HL-60 (cell line): Measurements from ENCODE around the gene LRSAM1.

ENCODE experiments used
- DNase-seq, 2 experiments: peaks; one replicate each; pipeline ENCODE4 v3.0.0-alpha.2; 2010 to 2020; ENCODE audit warnings: low read depth in 1 of 2, low spot score in 1 of 2
- H3K27ac ChIP-seq: fragments of 250-450 bp; sonication (Bioruptor Pico); replicated peaks from 2 replicates; pipeline ENCODE4 v1.5.1; 2020; ENCODE audit warnings: mild to moderate bottlenecking, moderate library complexity
- H3K27me3 ChIP-seq: fragments of 250-450 bp; sonication (Bioruptor Pico); 2 replicates; pipeline ENCODE4 v1.5.1; 2021; ENCODE audit warnings: mild to moderate bottlenecking, moderate library complexity; ENCODE audit not compliant: insufficient read depth, poor library complexity, severe bottlenecking
- H3K4me3 ChIP-seq: replicated peaks from 2 replicates; pipeline ENCODE4 v1.5.1; 2011; ENCODE audit warnings: mild to moderate bottlenecking, control low read depth, low read length; ENCODE audit not compliant: insufficient read depth
- CTCF ChIP-seq: IDR thresholded peaks from one replicate; pipeline ENCODE4 v1.5.1; 2011; ENCODE audit warnings: low read length, control low read depth, inconsistent platforms; ENCODE audit not compliant: insufficient read depth
- GABPA ChIP-seq: IDR thresholded peaks from 2 replicates; pipeline ENCODE4 v1.6.1; 2012; ENCODE audit warnings: low read depth
- POLR2AphosphoS5 ChIP-seq: IDR thresholded peaks from 2 replicates; pipeline ENCODE4 v1.6.1; 2012; ENCODE audit warnings: low read depth
- REST ChIP-seq: IDR thresholded peaks from 2 replicates; pipeline ENCODE4 v1.6.1; 2012; ENCODE audit warnings: low read depth; ENCODE audit not compliant: insufficient replicate concordance
- SPI1 ChIP-seq: IDR thresholded peaks from 2 replicates; pipeline ENCODE4 v1.6.1; 2012; ENCODE audit warnings: low read depth, mild to moderate bottlenecking, borderline replicate concordance

LRSAM1 gene

GRCh38 chr9:127419348-127419747 lies 32.0 kb upstream of the LRSAM1 start:
- H3K4me3 ChIP-seq: no peak overlapping the region
- H3K27ac ChIP-seq: no peak overlapping the region
- TF ChIP-seq GABPA (no peak), POLR2AphosphoS5 (no peak), CTCF (no peak), SPI1 (no peak), REST (no peak)
- H3K27me3 ChIP-seq: no peaks in the 10 kb centered on the region
- DNase-seq: peak in 1 of 2 experiments; percentile 50

GRCh38 chr9:127421057-127421456 lies 30.3 kb upstream of the LRSAM1 start:
- Histone ChIP-seq H3K27ac (no peak overlapping the region), H3K4me3 (no peak overlapping the region), H3K27me3 (no peaks in the 10 kb centered on the region)
- TF ChIP-seq POLR2AphosphoS5: no peak
- TF ChIP-seq GABPA: no peak
- TF ChIP-seq CTCF: no peak
- no peak for TF ChIP-seq SPI1
- no peak for TF ChIP-seq REST
- DNase-seq: no peak

- Histone ChIP-seq H3K27me3 (no peaks in the 10 kb centered on the region), H3K27ac (no peak overlapping the region), H3K4me3 (no peak overlapping the region)
- peak; percentile 49; the same call in 1 of the 2 replicates for TF ChIP-seq SPI1
- no peak for TF ChIP-seq REST
- no peak for DNase-seq
Observed at GRCh38 chr9:127422133-127422782, 29.1 kb upstream of the LRSAM1 start.
